CD4-positive, alpha-beta T cell treated with Interleukin-17A for 1 hour (primary cell): ENCODE data around the gene AMIGO2.

Experiments used
- DNase-seq: peaks from one replicate; pipeline ENCODE4 v3.0.0-alpha.2; 2020

AMIGO2 gene

GRCh38 chr12:47032644-47033043 lies 47.1 kb downstream of the AMIGO2 start:
- DNase-seq, result peak; percentile 77

- DNase-seq, result no peak
Measured at GRCh38 chr12:47029903-47030302, 49.9 kb downstream of the AMIGO2 start.

GRCh38 chr12:47028981-47029708 lies 50.6 kb downstream of the AMIGO2 start:
- no peak for DNase-seq

DNA sequence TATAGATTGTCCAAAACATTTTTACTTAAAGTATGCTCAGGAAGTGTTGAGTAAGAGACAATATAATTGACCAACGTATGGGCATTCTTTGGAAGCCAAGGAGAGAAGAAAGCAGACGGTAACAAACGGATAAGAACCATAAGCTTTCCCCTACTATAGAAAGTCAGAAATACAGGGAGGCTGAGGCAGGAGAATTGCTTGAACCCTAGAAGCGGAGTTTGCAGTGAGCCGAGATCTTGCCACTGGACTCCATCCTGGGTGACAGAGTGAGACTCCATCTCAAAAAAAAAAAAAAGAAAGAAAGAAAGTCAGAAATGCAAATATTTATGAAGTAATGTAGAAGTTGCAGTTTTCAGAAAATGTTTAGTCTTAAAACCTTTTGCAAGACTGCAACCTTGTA lies 51.6 kb downstream of the AMIGO2 start:
- no peak for DNase-seq
